T-helper 2 cell (primary cell): ENCODE measurements around the gene HSFX1.

ENCODE experiments used
- DNase-seq, 5 experiments: peaks; one replicate each; pipeline versions ENCODE4 v3.0.0 to v3.0.0-alpha.2; 2012 to 2022

HSFX1 gene

DNA sequence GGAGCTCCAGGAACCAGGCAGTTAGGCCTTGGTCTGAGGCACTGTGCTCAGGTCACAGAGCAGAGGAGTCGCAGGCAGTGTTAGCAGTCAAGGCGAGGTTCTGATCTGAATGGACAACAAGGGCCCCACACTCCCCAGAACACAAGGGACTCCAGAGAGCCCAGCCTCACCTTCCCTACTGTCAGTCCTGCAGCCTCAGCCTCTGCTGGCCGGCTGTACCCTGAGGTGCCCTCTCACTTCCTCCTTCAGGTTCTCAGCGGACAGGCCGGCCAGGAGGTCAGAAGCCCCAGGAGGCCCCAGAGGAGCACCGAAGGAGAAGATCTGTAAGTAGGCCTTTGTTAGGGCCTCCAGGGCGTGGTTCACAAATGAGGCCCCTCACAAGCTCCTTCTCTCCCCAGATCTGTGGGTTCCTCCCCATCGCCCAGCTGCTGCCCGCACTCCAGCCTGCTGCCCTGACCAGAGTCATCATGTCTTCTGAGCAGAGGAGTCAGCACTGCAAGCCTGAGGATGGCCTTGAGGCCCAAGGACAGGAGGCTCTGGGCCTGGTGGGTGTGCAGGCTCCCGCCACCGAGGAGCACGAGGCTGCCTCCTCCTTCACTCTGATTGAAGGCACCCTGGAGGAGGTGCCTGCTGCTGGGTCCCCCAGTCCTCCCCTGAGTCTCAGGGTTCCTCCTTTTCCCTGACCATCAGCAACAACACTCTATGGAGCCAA lies 34.0 kb downstream of the HSFX1 start:
- DNase-seq = no peak

DNA sequence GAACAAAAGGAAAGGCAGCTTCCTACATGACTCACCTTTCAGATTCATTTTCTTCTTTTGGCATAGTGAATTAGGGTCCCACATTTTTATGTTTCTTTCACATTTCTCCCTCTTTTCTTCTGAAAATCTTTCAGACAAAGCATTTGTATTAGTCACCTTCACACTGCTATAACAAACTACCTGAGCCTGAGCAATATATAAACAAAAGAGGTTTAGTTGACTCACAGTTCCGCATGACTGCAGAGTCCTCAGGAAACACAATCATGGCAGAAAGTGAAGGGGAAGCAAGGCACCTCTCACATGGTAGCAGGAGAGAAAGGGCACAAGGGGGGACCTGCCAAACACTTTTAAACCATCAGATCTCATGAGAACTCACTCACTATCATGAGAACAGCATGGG lies 44.8 kb downstream of the HSFX1 start:
- DNase-seq = no peak

GRCh38 chrX:149819371-149819770 lies 45.5 kb downstream of the HSFX1 start:
- DNase-seq = no peak

- peak in 3 of 5 experiments; percentile 3 to 26 (median 5) for DNase-seq
These were observed 51.6 kb downstream of the HSFX1 start for GRCh38 chrX:149825424-149825823.
